HG03354 (cell line): Measurements from ENCODE around the gene SETBP1.
A peak's percentile ranks its signal among the peaks of the same experiment; 100 is the strongest.

Experiments used
- ATAC-seq: cut with Tn5 transposase; IDR thresholded peaks from one replicate; pipeline ENCODE4 v1.9.1; 2021; ENCODE audit warnings: mild to moderate bottlenecking; ENCODE audit not compliant: unreplicated experiment, poor library complexity, severe bottlenecking

SETBP1 gene

DNA sequence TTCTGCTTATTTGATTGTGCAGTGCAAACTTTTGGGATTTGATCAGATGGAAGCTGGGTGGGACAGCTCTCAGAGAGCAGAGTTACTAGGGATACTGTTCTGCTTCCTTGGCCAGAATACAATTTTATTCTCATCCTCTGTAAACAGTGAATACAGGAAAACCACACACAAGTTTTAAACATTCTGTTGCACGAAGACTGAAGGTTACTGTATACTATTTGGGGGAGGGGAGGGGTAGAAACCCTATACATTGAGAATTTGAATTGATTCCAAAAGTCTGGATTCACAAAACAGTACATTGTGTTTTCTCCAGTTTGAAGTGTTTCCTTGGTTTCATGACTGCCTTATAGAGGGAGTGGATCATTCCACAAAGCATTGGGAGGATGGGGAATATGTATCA is 149.9 kb downstream of the SETBP1 start:
- no peak for ATAC-seq

DNA sequence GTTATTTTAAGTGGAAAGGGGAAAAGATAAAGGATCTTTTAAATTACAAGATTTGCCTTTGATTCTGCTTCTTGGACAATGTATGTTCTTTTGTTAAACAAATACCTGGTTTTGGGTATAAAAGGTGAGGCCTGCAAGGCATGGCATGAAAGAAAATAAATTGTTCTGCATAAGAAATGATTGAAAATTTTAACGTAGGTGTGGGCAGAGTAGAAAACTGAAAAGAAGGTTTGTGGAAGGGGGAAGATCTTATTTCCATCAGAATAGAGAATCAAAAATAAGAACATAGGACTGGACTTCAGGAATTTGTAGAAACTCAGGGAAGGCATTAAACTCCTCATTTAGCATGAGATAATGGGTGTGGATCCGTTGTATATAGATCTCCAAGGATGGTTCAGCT is 153.1 kb downstream of the SETBP1 start:
- no peak for ATAC-seq

DNA sequence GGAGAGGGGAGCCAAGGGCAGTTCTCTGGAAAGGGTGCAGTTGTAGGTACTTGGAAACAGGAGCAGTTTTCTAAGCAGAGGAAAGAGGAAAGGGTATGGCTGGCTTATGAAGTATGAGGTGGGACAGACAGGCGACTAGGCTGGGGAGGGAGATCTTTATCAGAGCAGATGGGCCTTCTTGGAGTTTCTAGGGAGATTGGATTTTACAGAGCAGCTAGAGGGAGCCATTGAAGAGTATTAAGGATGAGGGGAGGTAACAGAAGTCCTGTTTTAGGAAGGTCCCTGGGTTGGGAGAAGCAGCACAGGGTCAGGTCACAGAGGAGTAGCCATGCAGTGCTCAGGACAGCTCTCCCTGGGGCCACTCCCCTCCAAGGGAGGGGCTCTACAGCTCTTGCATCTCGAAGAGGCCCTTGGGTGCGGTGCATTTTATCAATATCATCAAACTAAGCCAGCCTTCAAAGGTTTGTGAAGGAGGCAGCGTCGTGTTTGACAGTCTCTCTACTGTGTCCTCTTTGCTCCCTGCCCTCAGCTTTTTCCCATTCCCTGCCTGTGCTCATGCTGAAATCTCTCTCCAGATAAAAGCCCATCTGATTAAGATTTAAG is 154.3 kb downstream of the SETBP1 start:
- ATAC-seq, result no peak

DNA sequence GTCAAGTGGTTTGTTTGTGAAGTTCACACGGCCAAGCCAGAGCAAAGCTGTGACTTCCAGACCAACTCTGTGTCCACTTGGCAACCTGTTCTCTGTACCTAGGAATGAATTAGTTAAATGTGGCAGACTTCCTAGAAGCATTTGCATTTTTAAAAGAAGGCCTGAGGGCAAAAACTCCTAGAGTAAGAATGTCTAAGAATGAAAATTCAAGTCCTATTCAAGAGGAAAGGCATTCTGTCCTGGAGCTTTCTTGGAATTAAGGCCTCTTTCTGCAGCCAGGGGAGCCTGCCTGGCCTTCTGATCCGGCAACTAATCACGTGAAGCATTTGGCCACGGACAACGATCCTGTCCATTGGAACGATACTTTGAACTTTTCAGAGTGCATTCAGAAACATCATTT is 155.0 kb downstream of the SETBP1 start:
- no peak for ATAC-seq

DNA sequence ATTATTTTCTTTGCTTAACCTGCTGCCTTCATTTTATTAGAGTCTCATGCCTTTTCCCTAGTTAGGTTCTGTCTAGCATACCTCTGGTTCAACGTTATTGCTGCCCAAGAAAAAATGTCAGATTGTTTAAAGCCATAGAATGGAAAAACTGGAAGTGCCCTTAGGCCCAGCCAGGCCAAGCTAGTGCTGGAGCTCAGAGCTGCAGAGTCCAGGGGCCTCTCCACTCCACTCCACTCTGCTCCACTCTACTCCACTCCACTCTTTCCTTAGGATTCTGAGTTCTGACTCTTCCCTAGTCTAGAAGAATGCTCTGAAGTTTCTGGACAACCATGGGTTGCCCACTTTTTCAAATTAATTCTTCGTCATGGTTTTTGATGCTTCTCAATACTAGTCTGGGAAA is 155.6 kb downstream of the SETBP1 start:
- ATAC-seq, result no peak

DNA sequence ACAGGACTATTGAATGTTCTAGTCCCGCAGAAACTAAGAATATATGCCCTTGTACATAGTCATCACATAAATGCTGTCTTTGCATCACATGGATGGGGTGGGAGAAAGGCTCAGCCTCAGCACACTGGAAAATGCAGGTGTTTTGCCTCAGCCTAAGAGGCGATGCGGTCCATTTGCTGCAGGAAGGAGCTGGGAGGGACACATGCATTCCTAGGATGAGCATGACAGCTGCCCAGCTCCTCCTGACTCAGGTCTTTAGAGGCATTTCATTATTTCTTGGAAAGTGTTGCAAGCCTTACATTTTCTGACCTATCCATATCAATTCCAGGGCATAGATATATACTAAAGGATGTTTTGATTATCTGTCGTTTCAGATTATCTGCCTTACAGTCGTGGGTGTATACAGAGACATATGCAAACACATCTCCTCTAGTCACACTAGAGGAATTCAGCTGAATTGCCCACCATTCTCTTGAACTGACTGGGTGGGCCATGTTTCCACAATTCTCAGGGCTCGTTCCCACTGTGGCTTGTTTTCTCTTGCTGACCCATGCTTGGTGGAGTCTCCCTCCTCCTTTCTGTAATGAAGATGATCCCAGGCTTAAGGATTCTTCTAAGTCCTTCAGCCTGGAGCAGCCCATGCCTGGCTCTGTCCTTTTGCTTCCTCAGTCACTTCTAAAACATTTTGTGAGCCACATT is 156.9 kb downstream of the SETBP1 start:
- ATAC-seq, result no peak

DNA sequence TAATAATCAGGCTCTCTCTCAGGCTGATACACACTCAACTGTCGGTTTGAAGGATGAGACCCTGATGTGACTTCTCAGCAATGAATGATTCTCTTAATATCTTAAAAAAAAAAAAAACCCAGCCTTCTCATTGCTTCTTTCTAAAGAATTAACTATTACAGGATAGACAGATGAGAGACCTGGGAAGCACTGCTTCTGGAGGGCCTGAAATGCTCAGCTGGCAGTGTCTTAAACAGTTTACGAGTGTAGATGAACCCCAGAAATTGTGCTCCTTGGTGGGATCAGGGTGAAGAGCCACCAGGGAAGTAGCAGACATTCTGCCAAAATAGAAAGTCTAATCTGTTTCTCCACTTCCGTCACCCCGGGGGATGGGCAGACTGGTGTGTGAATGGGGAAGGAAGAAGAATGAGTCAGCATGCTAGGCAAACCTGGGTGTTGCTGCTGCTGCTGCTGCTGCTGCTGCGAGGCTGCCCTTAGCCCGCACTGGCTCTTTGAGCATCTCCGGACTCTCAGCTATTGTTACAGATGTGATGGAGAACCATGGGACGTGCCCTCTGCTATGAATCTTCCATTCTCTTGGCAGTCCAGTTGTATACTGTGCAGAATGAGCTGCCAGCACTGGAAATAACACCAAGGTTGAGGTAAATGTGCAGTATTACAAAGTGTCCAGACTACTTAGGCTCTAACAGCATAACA is 158.4 kb downstream of the SETBP1 start:
- peak; percentile 99 for ATAC-seq

DNA sequence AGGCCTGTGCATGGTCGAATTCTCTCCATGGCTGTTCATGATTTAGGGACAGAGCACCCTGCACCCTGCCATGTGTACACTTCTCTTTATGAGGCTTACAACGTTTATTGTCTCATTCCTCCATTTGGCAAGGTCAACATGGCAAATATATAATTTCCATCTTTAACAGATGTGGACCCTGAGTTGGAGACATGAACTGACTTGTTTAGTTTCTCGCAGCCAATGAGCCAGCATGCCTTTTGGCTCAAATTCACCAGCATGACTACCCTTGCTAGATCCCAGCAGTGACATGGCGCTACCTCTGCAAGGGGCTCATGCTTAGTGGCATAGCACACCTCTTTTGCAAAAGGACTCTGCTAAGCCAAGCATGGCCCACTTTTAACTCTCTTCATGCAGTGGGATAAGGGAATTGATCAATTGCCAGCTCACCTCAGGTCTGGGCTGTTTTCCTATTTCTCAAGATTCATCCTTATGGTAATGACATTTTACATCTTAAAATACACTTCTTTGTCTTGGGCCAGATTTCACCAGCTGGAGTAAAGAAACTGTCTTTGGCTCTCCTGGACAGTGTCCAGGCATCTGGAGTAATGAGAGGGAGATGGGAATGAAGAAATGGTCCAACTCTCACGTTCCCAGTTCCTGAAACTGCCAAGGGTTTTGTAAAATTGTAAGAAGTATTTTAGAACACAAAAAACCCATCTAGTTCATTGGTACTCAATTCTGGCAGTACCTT is 159.5 kb downstream of the SETBP1 start:
- no peak for ATAC-seq

DNA sequence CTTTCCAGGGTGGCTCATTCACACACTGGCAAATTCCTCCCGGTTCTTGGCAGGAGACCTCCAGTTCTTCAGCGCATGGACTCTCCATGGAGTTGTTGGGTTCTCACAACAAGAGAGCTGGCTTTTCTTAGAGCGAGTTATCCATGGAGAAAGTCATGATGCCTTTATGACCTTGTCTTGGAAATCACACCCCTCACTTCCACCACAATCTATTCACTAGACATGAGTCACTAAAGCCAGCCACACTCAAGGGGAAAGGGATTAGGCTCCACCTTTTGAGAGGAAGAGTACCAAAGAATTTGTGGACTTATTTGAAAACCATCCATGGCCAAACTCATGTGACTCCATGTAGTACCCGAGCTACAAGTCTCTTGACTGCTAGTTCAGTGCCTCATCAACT is 160.5 kb downstream of the SETBP1 start:
- ATAC-seq, result no peak

DNA sequence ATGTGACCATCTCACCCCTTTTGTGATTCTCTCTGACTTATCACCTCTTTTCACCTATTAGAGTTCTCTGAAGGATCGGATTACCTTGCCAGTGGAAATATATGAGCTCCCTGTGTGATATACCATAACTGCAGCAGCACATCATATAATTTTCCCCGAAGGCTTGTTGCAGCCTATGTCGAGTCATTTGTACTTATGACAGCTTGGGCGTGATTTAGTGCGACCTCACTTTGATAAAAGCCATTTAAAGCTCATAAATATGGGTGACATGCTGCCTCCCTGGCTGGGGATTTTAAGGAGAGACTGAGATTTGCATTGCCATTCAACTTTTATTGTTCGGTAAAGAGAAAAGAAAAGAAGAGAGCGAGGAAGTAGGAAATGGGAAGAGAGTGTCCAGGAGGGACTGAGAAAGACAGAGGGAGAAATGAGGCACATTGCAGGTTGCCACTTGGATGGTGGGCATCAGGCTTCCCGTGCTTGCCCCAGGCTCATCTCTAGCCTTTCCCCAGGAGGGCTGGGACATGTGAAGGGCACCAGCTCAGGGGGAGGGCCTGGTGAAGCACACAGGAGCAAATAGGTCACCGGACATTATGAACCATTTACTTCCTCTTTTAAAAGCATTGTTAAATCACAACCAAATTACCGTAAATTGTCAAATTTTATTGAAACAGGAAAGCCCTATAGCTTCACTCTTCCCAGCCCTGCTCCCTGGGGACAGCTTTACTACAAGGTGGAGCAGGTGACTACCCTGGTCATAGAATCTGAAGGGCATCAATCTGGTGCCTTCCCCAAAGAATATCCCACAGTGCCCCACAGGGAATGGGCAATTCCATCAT is 161.3 kb downstream of the SETBP1 start:
- no peak for ATAC-seq

DNA sequence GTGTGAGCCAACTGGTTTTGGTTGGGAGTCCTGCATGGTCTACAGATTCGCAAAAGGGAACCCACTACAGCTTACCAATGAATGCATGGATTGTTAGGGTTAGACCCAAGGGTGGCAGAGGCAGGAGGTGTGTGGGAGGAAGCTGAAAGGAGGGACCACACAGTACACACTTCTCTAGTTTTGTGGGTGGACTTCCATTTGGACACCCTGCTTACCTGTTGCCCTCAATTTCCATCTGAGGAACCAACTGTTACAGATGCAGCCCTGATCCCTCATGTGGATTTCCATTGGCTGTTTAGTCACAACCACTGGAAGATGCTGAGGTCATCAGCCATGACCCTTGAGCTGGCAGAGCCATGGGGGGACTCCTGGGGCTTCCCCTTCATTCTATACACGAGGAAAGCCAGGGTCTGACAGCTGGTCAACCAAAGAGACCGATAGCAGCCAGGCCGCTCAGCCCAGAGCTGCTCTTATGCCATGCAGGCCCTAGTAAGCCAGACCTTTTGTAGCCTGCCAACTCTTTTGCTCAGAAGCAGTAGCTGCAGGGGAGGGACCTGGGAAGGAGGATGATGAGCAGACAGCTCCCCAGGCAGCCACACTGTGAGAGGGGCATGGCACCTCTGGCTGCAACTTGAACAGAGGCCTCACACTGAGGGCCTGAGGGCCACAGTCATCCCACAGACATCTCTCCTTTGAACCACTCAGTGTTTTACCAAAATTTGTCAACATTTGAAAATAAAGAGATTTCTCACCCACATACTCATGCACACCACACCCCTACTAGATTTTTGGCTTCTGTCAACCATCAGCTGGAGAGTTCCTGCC is 162.1 kb downstream of the SETBP1 start:
- ATAC-seq, result no peak

DNA sequence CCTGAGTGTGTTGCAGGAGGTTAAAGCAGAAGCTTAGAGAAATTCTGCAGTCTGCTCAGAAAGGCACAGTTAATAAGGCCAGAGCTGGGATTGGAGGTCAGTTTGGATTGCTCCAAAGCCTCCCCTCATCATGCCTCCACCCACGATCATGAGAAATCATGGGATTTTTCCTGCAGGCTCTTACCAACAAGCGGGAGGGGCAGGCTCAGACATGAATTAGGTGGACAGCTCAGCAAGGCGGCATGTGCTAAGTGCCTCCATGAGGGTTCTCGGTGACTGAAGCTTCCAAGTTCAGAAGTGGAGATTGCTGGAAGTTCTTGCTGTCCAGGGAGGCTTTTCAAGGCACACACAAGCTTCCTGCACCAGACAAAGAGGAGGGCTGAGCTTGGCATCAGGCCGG is 163.8 kb downstream of the SETBP1 start:
- ATAC-seq, result no peak

DNA sequence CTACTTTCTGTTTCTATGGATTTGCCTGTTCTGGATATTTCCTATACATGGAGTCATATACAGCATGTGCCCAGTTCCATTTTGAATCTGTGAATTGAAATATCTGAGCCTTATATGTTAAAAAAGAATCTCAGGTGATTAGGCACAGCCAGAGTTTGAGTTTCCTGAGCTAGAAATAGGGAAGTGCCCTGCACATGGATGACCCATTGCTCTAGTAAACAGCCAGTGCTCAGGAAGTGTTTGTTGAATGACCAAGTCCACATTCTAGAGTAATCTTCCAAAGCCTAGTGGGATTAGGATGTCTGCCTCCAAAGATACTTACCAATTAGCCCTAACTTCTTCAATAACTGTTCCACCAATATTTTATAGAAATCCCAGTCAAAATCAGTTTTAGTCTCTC is 165.8 kb downstream of the SETBP1 start:
- no peak for ATAC-seq

DNA sequence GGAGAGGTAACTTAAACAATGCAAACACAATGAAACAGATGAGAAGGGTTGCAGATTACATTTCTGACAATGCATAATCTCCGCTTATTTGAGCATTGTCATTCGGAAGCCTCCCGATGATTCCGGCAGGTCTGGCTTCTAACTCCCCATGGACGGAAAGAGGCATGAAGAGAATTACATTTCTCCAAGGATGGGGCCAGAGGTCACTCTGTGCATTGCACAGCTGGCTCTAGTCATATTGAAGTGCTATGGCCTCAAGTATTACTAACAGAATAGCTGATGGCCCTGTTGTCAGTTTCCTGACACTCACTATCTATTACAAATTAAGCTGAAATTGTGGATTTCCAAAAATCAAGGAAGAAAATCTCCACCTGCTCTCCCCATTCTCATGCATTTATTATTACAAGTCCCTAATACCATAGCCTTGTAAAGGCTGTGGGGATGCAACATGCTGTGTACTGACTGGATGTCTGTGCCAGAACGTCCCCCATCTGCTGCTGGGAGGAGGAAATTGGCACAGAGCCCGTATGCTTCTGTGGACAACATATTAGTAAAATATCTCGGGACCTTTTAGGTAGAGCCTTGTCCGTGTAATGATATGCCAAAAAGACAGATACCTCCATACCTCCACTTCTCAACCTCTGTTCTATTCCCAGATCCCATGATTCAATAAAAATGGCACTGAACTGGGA is 168.1 kb downstream of the SETBP1 start:
- ATAC-seq, result no peak

DNA sequence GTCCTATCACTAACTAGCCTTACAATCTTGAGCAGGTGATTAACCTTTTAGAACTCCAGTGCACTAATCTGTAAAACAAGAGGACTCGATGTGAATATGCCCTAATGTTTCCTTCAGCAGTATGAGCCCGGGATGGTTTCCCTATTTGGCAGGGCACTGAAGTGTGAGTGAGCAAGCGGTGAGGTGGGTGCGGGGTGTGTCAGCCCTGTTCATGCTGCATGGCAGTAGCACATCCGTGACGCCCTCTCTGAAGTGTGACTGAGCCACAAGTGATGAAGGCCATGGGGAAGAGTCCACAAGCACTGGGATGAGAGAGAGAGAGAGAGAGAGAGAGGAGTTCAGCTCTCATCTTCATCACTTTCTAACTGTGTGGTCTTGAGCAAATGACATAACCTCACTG is 168.7 kb downstream of the SETBP1 start:
- ATAC-seq, result no peak

DNA sequence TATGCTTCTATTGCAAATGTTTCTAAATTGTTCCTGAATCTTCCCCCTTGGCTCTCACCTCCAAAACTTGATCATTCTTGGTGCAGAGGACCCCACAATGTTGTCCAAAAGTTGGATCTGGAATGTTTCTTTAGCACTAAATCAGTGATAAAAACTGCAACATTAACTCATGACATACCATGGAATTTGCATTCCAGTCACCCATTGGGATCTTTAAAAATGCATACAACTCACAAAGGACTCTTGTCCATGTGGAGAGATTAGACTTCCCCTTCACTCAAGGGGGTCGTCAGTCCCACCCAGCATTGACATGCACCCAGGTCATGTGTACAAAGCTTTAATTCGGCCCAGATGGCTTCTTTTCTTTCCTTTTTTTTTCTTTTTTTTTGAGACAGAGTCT is 169.3 kb downstream of the SETBP1 start:
- no peak for ATAC-seq

DNA sequence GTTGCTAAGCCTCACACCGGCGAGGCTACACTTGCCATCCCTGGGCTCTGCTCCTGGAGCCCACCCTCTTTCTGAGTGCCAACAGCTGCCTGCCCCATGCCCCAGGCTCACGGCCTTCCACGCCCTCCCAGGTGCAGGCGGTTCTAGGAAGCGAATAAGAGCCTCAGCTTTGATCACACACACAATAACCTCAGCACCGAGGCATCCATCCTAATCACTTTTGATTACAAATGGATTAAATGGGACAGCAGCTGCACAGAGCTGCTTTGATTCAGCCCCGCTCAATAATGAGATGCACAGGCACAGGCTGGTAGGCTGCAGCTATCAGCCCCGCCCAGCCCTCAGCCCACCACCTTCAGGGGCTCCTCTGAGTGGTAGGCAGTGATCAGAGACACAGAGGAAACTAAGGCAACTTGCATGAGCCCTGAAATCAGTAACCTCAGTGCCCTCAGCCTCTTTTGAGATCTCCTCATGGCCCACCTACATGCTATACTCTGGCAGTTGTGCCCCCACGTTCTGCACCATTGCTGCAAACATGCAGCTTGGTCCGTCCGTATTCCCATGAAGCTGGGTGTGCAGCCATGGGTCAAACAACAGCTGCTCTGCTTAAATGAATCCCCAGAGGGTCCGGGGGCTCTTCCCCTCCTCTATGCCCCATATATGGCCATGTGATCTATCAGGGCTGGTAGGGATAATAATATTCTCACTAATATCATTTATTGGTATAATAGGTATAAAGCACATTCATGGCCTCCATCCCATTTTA is 171.4 kb downstream of the SETBP1 start:
- ATAC-seq, result no peak

DNA sequence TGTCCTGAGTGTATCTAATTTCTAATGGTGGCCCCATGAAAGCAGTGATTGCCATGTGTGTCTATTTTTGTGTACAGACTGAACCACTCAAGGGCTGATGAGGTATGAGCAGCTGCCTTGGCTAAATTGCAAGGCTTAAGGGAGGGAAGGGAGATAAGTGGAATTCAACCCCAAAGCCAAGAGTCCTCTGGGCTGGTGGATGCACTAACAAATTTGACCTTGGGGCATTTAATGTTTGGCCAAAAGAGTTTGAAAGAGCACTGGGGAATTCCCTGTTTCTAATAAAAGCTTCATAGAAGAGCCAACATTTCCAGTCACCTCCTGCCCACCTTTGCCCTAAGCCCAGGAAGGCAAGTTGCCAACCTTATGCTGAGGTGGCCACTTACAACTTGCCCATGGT is 172.1 kb downstream of the SETBP1 start:
- ATAC-seq, result no peak
